IMR-90 (cell line): Measurements from ENCODE around the gene ARHGDIA. TPM values are rescaled to one million over a fixed set of nuclear protein-coding genes. Genes with fewer than 3 reads are reported as not detected.
A peak's percentile ranks its signal among the peaks of the same experiment; 100 is the strongest.

Experiments used
- ATAC-seq: fragments of 200-7000 bp; cut with Tn5 transposase; 2 replicates; pipeline ENCODE4 v1.9.1; 2020; ENCODE audit warnings: low read depth, mild to moderate bottlenecking, moderate library complexity
- BruUV-seq: library from RNA; stranded (reverse); fragments of 400-500 nt; replicated peaks from 2 replicates; lab custom pipeline; 2021; lab: Mats Ljungman, UMichigan
- CTCF ChIA-PET: fragments of 300-600 bp; formaldehyde crosslinking; extraction: SDS; loops from one replicate; lab custom pipeline; 2021; ENCODE audit warnings: antibody characterized with exemption; lab: Yijun Ruan, JAX
- POLR2A ChIA-PET: fragments of 300-600 bp; sonication (Branson Sonifier 250); formaldehyde crosslinking; loops from one replicate; lab custom pipeline; 2022; ENCODE audit warnings: antibody characterized with exemption; ENCODE audit not compliant: unreplicated experiment; lab: Charles Lee
- DNase-seq: peaks from one replicate; pipeline ENCODE4 v3.0.0; 2013
- H2AFZ ChIP-seq: replicated peaks from 2 replicates; pipeline ENCODE3; 2013; ENCODE audit warnings: low read length, mild to moderate bottlenecking; ENCODE audit not compliant: poor library complexity
- H2AK5ac ChIP-seq: 2 replicates; pipeline ENCODE4 v1.6.1; 2013; ENCODE audit warnings: low read depth, low read length, inconsistent platforms
- H2AK9ac ChIP-seq: replicated peaks from 2 replicates; pipeline ENCODE3; 2013; ENCODE audit warnings: mild to moderate bottlenecking, low read depth, low read length, moderate library complexity; ENCODE audit not compliant: poor library complexity
- H2BK120ac ChIP-seq: 2 replicates; pipeline ENCODE4 v1.6.1; 2013; ENCODE audit warnings: low read depth, low read length, inconsistent platforms
- H2BK15ac ChIP-seq: 3 replicates; pipeline ENCODE4 v1.6.1; 2013; ENCODE audit warnings: low read depth, low read length, inconsistent platforms
- H2BK20ac ChIP-seq: 2 replicates; pipeline ENCODE4 v1.6.1; 2013; ENCODE audit warnings: low read depth, mild to moderate bottlenecking, inconsistent platforms, low read length, moderate library complexity
- H2BK5ac ChIP-seq: 2 replicates; pipeline ENCODE4 v1.6.1; 2013; ENCODE audit warnings: mild to moderate bottlenecking, low read depth, low read length, inconsistent platforms; ENCODE audit not compliant: poor library complexity, severe bottlenecking
- H3K14ac ChIP-seq: replicated peaks from 2 replicates; pipeline ENCODE4 v1.6.1; 2013; ENCODE audit warnings: low read depth, low read length, inconsistent platforms
- H3K18ac ChIP-seq: 2 replicates; pipeline ENCODE4 v1.6.1; 2013; ENCODE audit warnings: low read depth, low read length, control low read depth
- H3K23ac ChIP-seq: 2 replicates; pipeline ENCODE4 v1.6.1; 2013; ENCODE audit warnings: low read depth, low read length, inconsistent platforms
- H3K27ac ChIP-seq: 2 replicates; pipeline ENCODE4 v1.5.1; 2013; ENCODE audit warnings: mild to moderate bottlenecking, control low read depth, low read length; ENCODE audit not compliant: insufficient read depth
- H3K27me3 ChIP-seq: 2 replicates; pipeline ENCODE4 v1.6.1; 2013; ENCODE audit warnings: low read length; ENCODE audit not compliant: control insufficient read depth, insufficient read depth
- H3K36me3 ChIP-seq: 2 replicates; pipeline ENCODE4 v1.6.1; 2013; ENCODE audit warnings: low read length, mixed read lengths; ENCODE audit not compliant: control insufficient read depth, insufficient read depth
- H3K4ac ChIP-seq: 2 replicates; pipeline ENCODE4 v1.6.1; 2013; ENCODE audit warnings: low read depth, low read length, inconsistent platforms
- H3K4me1 ChIP-seq: 2 replicates; pipeline ENCODE4 v1.6.1; 2013; ENCODE audit warnings: low read length, mixed read lengths; ENCODE audit not compliant: control insufficient read depth, insufficient read depth
- H3K4me2 ChIP-seq: 2 replicates; pipeline ENCODE4 v1.6.1; 2013; ENCODE audit warnings: low read depth, mild to moderate bottlenecking, control low read depth, low read length, moderate library complexity
- H3K4me3 ChIP-seq: 2 replicates; pipeline ENCODE4 v1.5.1; 2013; ENCODE audit warnings: low read depth, mild to moderate bottlenecking, control low read depth, low read length, moderate library complexity; ENCODE audit not compliant: insufficient read depth
- H3K56ac ChIP-seq: 2 replicates; pipeline ENCODE4 v1.6.1; 2013; ENCODE audit warnings: low read length, inconsistent platforms; ENCODE audit not compliant: insufficient read depth; ENCODE audit errors: extremely low read depth
- H3K79me1 ChIP-seq, 2 experiments: 2 replicates each; pipeline ENCODE4 v1.6.1; 2013; ENCODE audit warnings: low read length in 2 of 2, inconsistent platforms in 1 of 2, low read depth in 1 of 2
- H3K9ac ChIP-seq: 2 replicates; pipeline ENCODE4 v1.6.1; 2013; ENCODE audit warnings: low read depth, low read length, control low read depth
- H3K9me1 ChIP-seq: 2 replicates; pipeline ENCODE4 v1.6.1; 2013; ENCODE audit warnings: low read length, inconsistent platforms; ENCODE audit not compliant: insufficient read depth
- H3K9me3 ChIP-seq: 2 replicates; pipeline ENCODE4 v1.6.1; 2013; ENCODE audit warnings: low read length; ENCODE audit not compliant: control insufficient read depth, insufficient read depth
- H4K20me1 ChIP-seq: 2 replicates; pipeline ENCODE4 v1.6.1; 2013; ENCODE audit warnings: low read length, inconsistent platforms; ENCODE audit not compliant: insufficient read depth
- H4K5ac ChIP-seq: 2 replicates; pipeline ENCODE4 v1.6.1; 2013; ENCODE audit warnings: mild to moderate bottlenecking, low read depth, low read length, control low read depth
- H4K8ac ChIP-seq, 2 experiments: 2 replicates each; pipeline ENCODE4 v1.6.1; 2013; ENCODE audit warnings: low read depth in 2 of 2, low read length in 2 of 2, control low read depth in 1 of 2, inconsistent platforms in 1 of 2
- H4K91ac ChIP-seq: 2 replicates; pipeline ENCODE4 v1.6.1; 2013; ENCODE audit warnings: low read depth, low read length, inconsistent platforms; ENCODE audit not compliant: insufficient read depth
- BHLHE40 ChIP-seq: fragments of 150-350 bp; IDR thresholded peaks from 2 replicates; pipeline ENCODE4 v1.6.1; 2016; ENCODE audit warnings: mild to moderate bottlenecking, low read depth, low read length
- CEBPB ChIP-seq: IDR thresholded peaks from 2 replicates; pipeline ENCODE4 v1.6.1; 2012; ENCODE audit warnings: low read depth, low read length, improper control_type of control experiment
- CHD1 ChIP-seq: IDR thresholded peaks from 2 replicates; pipeline ENCODE4 v1.6.1; 2012; ENCODE audit warnings: low read depth, low read length, improper control_type of control experiment
- CTCF ChIP-seq: conservative IDR thresholded peaks from 2 replicates; pipeline ENCODE4 v1.5.1; 2012; ENCODE audit warnings: mild to moderate bottlenecking, low read depth, low read length, improper control_type of control experiment
- ELK1 ChIP-seq: fragments of 150-350 bp; IDR thresholded peaks from 2 replicates; pipeline ENCODE4 v1.6.1; 2016; ENCODE audit warnings: low read depth, mild to moderate bottlenecking, low read length, moderate library complexity, borderline replicate concordance
- FOS ChIP-seq: fragments of 150-350 bp; IDR thresholded peaks from 2 replicates; pipeline ENCODE4 v1.6.1; 2016; ENCODE audit warnings: low read depth, low read length
- MAFK ChIP-seq: IDR thresholded peaks from 2 replicates; pipeline ENCODE4 v1.6.1; 2012; ENCODE audit warnings: low read depth, low read length, improper control_type of control experiment
- MAZ ChIP-seq: IDR thresholded peaks from 2 replicates; pipeline ENCODE4 v1.6.1; 2012; ENCODE audit warnings: low read depth, mild to moderate bottlenecking, low read length, improper control_type of control experiment, moderate library complexity, borderline replicate concordance
- MXI1 ChIP-seq: IDR thresholded peaks from 2 replicates; pipeline ENCODE4 v1.6.1; 2012; ENCODE audit warnings: low read depth, mild to moderate bottlenecking, low read length, moderate library complexity, borderline replicate concordance
- NFE2L2 ChIP-seq: fragments of 150-350 bp; IDR thresholded peaks from 2 replicates; pipeline ENCODE4 v1.6.1; 2016; ENCODE audit warnings: low read depth, mild to moderate bottlenecking, low read length
- POLR2A ChIP-seq: IDR thresholded peaks from 2 replicates; pipeline ENCODE4 v1.6.1; 2012; ENCODE audit warnings: mild to moderate bottlenecking, low read depth, low read length
- RAD21 ChIP-seq: IDR thresholded peaks from 2 replicates; pipeline ENCODE4 v1.6.1; 2012; ENCODE audit warnings: low read length, improper control_type of control experiment
- RCOR1 ChIP-seq: IDR thresholded peaks from 2 replicates; pipeline ENCODE4 v1.6.1; 2012; ENCODE audit warnings: mild to moderate bottlenecking, low read length, improper control_type of control experiment; ENCODE audit not compliant: insufficient replicate concordance
- RFX5 ChIP-seq: IDR thresholded peaks from 2 replicates; pipeline ENCODE4 v1.8.0; 2012; ENCODE audit warnings: low read depth, mild to moderate bottlenecking, low read length, moderate library complexity
- SMC3 ChIP-seq: fragments of 150-350 bp; IDR thresholded peaks from 2 replicates; pipeline ENCODE4 v1.6.1; 2016; ENCODE audit warnings: low read depth, mild to moderate bottlenecking, antibody characterized with exemption, low read length, moderate library complexity
- USF2 ChIP-seq: fragments of 150-350 bp; IDR thresholded peaks from 2 replicates; pipeline ENCODE4 v1.6.1; 2017; ENCODE audit warnings: mild to moderate bottlenecking, antibody characterized with exemption, low read length, low read depth
- WGBS, 2 experiments: methylation state at CpG; one replicate each; pipeline versions ENCODE4 v1.1.5 to v1.1.7; 2013; ENCODE audit warnings: missing lambda C conversion rate in 2 of 2; ENCODE audit not compliant: insufficient read length in 1 of 2; ENCODE audit errors: extremely low coverage in 2 of 2; 5-methylcytosine and 5-hydroxymethylcytosine counted together
- dilution Hi-C: fragments of 300-500 bp; cut with HindIII; formaldehyde crosslinking; loops from one replicate; pipeline ENCODE4 v1.14.3; 2018; ENCODE audit warnings: low sequenced_read_pairs; ENCODE audit not compliant: unreplicated experiment
- in situ Hi-C: fragments of 300-500 bp; cut with MboI; formaldehyde crosslinking; loops from 3 replicates; pipeline ENCODE4 v1.14.3; 2019; ENCODE audit warnings: low sequenced_read_pairs, inconsistent platforms, mixed read lengths
- intact Hi-C: fragments of 100-400 bp; cut with micrococcal nuclease; formaldehyde crosslinking; loops from 2 replicates; pipeline ENCODE4 v1.10.0; 2022
- polyA plus RNA-seq, 3 experiments: library from polyadenylated mRNA; depleted of rRNA; stranded (reverse); fragments of >200 nt; gene quantifications; 2 replicates each; pipeline ENCODE4 v1.2.3, GENCODE V29; 2012; ENCODE audit warnings: low replicate concordance in 1 of 3
- total RNA-seq: library from RNA; depleted of rRNA; stranded (reverse); fragments of >200 nt; gene quantifications from 2 replicates; pipeline ENCODE4 v1.2.3, GENCODE V29; 2012

Gene ARHGDIA
- total and polyA plus RNA-seq, 2 of the 4 experiments (the other 2 are of a cell fraction) = 62.7 to 362 TPM

GRCh38 chr17:81831563-81831956 is 39.6 kb downstream of the ARHGDIA start:
- Histone ChIP-seq H3K79me1 (peaks cover 21 to 63% of the 10 kb centered on the region in 2 experiments), H3K4me3 (no peak overlapping the region), H3K4me2 (peak overlapping the region; percentile 99), H3K9me3 (no peaks in the 10 kb centered on the region), H2AK5ac (peak overlapping the region; percentile 91; the same call in 1 of the 2 replicates), H3K9me1 (peaks cover 27% of the 10 kb centered on the region), H2BK120ac (no peak overlapping the region), H3K18ac (no peak overlapping the region), H4K8ac (peak overlapping the region; percentile 74 to 85; a peak in 3 of 4 replicates), H4K5ac (no peak overlapping the region), H2BK5ac (no peak overlapping the region), H2BK15ac (no peak overlapping the region; the same call in 2 of the 3 replicates), H2BK20ac (no peak overlapping the region), H2AK9ac (peak overlapping the region; percentile 98), H3K56ac (no peak overlapping the region), H4K91ac (no peak overlapping the region), H3K4me1 (peaks cover 15% of the 10 kb centered on the region), H3K4ac (peak overlapping the region; percentile 85), H2AFZ (peak overlapping the region; percentile 82), H3K27me3 (no peaks in the 10 kb centered on the region), H3K23ac (peak overlapping the region; percentile 97), H3K27ac (no peak overlapping the region; the same call in 1 of the 2 replicates), H4K20me1 (peaks cover 29% of the 10 kb centered on the region), H3K14ac (no peak overlapping the region), H3K36me3 (peaks cover 7% of the 10 kb centered on the region; the same call in 1 of the 2 replicates), H3K9ac (0 out of 2 replicates have a peak overlapping the region, but pooled peaks have one; percentile 93)
- no CpG with 5 or more reads among the region's 7 CpGs for WGBS, 2 experiments
- no TSS peak for BruUV-seq
- POLR2A ChIA-PET = no interaction called here
- no peak for TF ChIP-seq CHD1
- no peak for TF ChIP-seq FOS
- TF ChIP-seq SMC3 = no peak
- no peak for TF ChIP-seq CEBPB
- no peak for TF ChIP-seq RAD21
- TF ChIP-seq RFX5 = no peak
- no peak for TF ChIP-seq CTCF
- TF ChIP-seq MXI1 = no peak
- no peak for TF ChIP-seq USF2
- TF ChIP-seq BHLHE40 = no peak
- TF ChIP-seq NFE2L2 = no peak
- no peak for TF ChIP-seq MAZ
- no peak for TF ChIP-seq ELK1
- TF ChIP-seq MAFK = no peak
- TF ChIP-seq RCOR1 = no peak
- TF ChIP-seq POLR2A = no peak
- dilution Hi-C loops = no loop called here
- ATAC-seq (no peak), DNase-seq (no peak)
- in situ Hi-C loops = no loop called here
- CTCF ChIA-PET = no interaction called here
- intact Hi-C loops = no loop called here
